Stimulated activated CD8-positive, alpha-beta memory T cell treated with anti-CD3 and anti-CD28 coated beads, Interleukin-7, amount 100 ng/mL, for 24 hours (primary cell): ENCODE results near the gene CYTIP.

Experiments used
- DNase-seq: peaks from one replicate; pipeline ENCODE4 v3.0.0-alpha.2; 2020; ENCODE audit warnings: low read depth

The CYTIP gene

GRCh38 chr2:157443795-157444640 lies at the start of gene CYTIP:
TSS of gene CYTIP (minus strand) at chr2:157444089. CDS start at chr2:157444020, 69 bp downstream.
- no peak for DNase-seq

GRCh38 chr2:157492189-157492773 lies 48.4 kb upstream of the CYTIP start:
- DNase-seq: peak; percentile 48

- DNase-seq: no peak
Measured at GRCh38 chr2:157489983-157490382, 46.1 kb upstream of the CYTIP start.

- DNase-seq: no peak
Measured at GRCh38 chr2:157488877-157489276, 45.0 kb upstream of the CYTIP start.

- DNase-seq: no peak
Measured at GRCh38 chr2:157487747-157488146, 43.9 kb upstream of the CYTIP start.

- no peak for DNase-seq
Measured at GRCh38 chr2:157487271-157487610, 43.4 kb upstream of the CYTIP start.

GRCh38 chr2:157486596-157487270 lies 42.8 kb upstream of the CYTIP start:
- DNase-seq: no peak

- no peak for DNase-seq
Measured at GRCh38 chr2:157480182-157480961, 36.5 kb upstream of the CYTIP start.

- no peak for DNase-seq
Measured at GRCh38 chr2:157479081-157480027, 35.5 kb upstream of the CYTIP start.

GRCh38 chr2:157477919-157478318 lies 34.0 kb upstream of the CYTIP start:
- no peak for DNase-seq

GRCh38 chr2:157476953-157477709 lies 33.2 kb upstream of the CYTIP start:
- DNase-seq: no peak

GRCh38 chr2:157475722-157476390 lies 32.0 kb upstream of the CYTIP start:
- DNase-seq: no peak

GRCh38 chr2:157473581-157473980 lies 29.7 kb upstream of the CYTIP start:
- DNase-seq: no peak

GRCh38 chr2:157471078-157471477 lies 27.2 kb upstream of the CYTIP start:
- DNase-seq: no peak

GRCh38 chr2:157470321-157470720 lies 26.4 kb upstream of the CYTIP start:
- DNase-seq: no peak

GRCh38 chr2:157469726-157470125 lies 25.8 kb upstream of the CYTIP start:
- no peak for DNase-seq

- DNase-seq: no peak
Measured at GRCh38 chr2:157468931-157469708, 25.2 kb upstream of the CYTIP start.

- DNase-seq: no peak
Measured at GRCh38 chr2:157466764-157467163, 22.9 kb upstream of the CYTIP start.

- DNase-seq: no peak
Measured at GRCh38 chr2:157465554-157465953, 21.7 kb upstream of the CYTIP start.
